ENCODE measurements around the gene XPA. TPM values are rescaled to one million over a fixed set of nuclear protein-coding genes. Genes with fewer than 3 reads are reported as not detected.

The XPA gene
- total and polyA plus RNA-seq, 10 of the 15 experiments (the other 5 are each of a cell fraction or from before 2014, with no cell fraction given) = 6.2 to 19.9 (median 12.3) TPM

DNA sequence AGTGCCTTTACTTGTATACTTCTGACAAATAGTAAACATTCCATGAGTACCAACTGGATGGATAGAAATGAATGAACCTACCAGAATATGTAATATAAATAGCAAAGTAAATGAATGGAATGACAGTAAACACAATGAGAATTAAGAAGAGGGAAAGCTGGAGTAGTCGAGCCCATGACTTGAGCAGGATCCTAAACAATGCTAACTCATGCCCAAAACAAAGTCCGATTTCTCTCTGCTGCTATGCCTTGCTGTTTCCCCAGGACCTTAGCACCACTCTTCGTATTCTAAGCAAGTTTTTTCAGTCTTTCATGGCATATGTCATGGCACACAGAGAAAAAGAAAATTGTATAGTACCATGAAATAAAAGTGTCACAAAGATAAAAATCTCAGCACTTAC, 1.8 kb downstream of the XPA start:
- H3K27ac ChIP-seq (ENCODE audit: control insufficient read depth, insufficient read depth) = no peak overlapping the region; the same call in 1 of the 2 replicates
- peak overlapping the region; percentile 69 for H3K4me2 ChIP-seq (ENCODE audit: control insufficient read depth, insufficient read depth)
- H3K4me1 ChIP-seq (ENCODE audit: control insufficient read depth, insufficient read depth, low read length) = peaks cover 18% of the 10 kb centered on the region
- no peak overlapping the region; the same call in 1 of the 2 replicates for H3K9ac ChIP-seq (ENCODE audit: control insufficient read depth, insufficient read depth, low read length)
- SMC1A ChIA-PET (ENCODE audit: uncharacterized antibody, unreplicated experiment) = interaction anchor here (0.6 to 1.7 kb wide), 4 partner anchors 16 to 205 kb away, joined by 3 to 8 read pairs (median 4); no protein-coding TSS in a partner anchor
- H3K79me2 ChIP-seq (ENCODE audit: control insufficient read depth, insufficient read depth, low read length) = peaks cover 35% of the 10 kb centered on the region
- peak overlapping the region; percentile 92 for H3K4me3 ChIP-seq
- in situ Hi-C loops (cut with MboI) (no loop called here), intact Hi-C loops (cut with micrococcal nuclease; ENCODE audit: unreplicated experiment) (no loop called here)
- WGBS (ENCODE audit: insufficient coverage, insufficient replicate concordance, low lambda C conversion rate, missing lambda C conversion rate) = 81% methylated on average over 3 of the region's 3 CpGs
- H3K27me3 ChIP-seq (replicated peaks in 1 of 2; ENCODE audit: control insufficient read depth in 2 of 2, insufficient read depth in 2 of 2, low read length in 1 of 2) = no peaks in the 10 kb centered on the region
- ATAC-seq = no peak
- no peak for TF ChIP-seq SRF (IDR thresholded peaks at IDR 0.05; ENCODE audit: low read depth in 2 of 2, low read length in 2 of 2)
- no peak for TF ChIP-seq JUND (IDR thresholded peaks at IDR 0.05; ENCODE audit: low read depth, low read length)
- no peak for TF ChIP-seq EP300 (IDR thresholded peaks at IDR 0.05; ENCODE audit: borderline replicate concordance in 1 of 2, control insufficient read depth in 1 of 2, low read depth in 2 of 2, low read length in 2 of 2)
- TF ChIP-seq, protein P1, sequence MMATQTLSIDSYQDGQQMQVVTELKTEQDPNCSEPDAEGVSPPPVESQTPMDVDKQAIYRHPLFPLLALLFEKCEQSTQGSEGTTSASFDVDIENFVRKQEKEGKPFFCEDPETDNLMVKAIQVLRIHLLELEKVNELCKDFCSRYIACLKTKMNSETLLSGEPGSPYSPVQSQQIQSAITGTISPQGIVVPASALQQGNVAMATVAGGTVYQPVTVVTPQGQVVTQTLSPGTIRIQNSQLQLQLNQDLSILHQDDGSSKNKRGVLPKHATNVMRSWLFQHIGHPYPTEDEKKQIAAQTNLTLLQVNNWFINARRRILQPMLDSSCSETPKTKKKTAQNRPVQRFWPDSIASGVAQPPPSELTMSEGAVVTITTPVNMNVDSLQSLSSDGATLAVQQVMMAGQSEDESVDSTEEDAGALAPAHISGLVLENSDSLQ (IDR thresholded peaks at IDR 0.05) = no peak
- TF ChIP-seq YBX1 (IDR thresholded peaks at IDR 0.05) = no peak
- TF ChIP-seq BCLAF1 (IDR thresholded peaks at IDR 0.05) = no peak
- TF ChIP-seq E2F8 (IDR thresholded peaks at IDR 0.05; ENCODE audit: low read depth, partially characterized antibody) = no peak
- TF ChIP-seq MTA2 (IDR thresholded peaks at IDR 0.05; ENCODE audit: low read depth) = no peak
- TF ChIP-seq NR2F1 (conservative IDR thresholded peaks at IDR 0.05) = no peak
- TF ChIP-seq PML (IDR thresholded peaks at IDR 0.05; ENCODE audit: low read length) = no peak
- no peak for TF ChIP-seq KAT2A (conservative IDR thresholded peaks at IDR 0.05; ENCODE audit: control insufficient read depth, low read depth, low read length)
- no peak for TF ChIP-seq SIX5 (IDR thresholded peaks at IDR 0.05; ENCODE audit: low read depth, low read length, severe bottlenecking)
- TF ChIP-seq DPF2 (IDR thresholded peaks at IDR 0.05) = no peak
- TF ChIP-seq RB1 (IDR thresholded peaks at IDR 0.05; ENCODE audit: borderline replicate concordance) = no peak
- no peak for TF ChIP-seq SPI1 (IDR thresholded peaks at IDR 0.05; ENCODE audit: borderline replicate concordance, insufficient read depth, low read depth, low read length)
- no peak for TF ChIP-seq MXI1 (IDR thresholded peaks at IDR 0.05; ENCODE audit: low read depth, low read length)
- no peak for TF ChIP-seq PAX8 (IDR thresholded peaks at IDR 0.05)
- no peak for TF ChIP-seq EGR1 (IDR thresholded peaks at IDR 0.05; ENCODE audit: borderline replicate concordance in 1 of 2, low read depth in 2 of 2, low read length in 2 of 2)
- no peak for TF ChIP-seq STAT3 (IDR thresholded peaks at IDR 0.05; ENCODE audit: low read depth, low read length)
- no TSS peak for BruUV-seq (replicated peaks)
- no peak for DNase-seq (ENCODE audit: low read depth, low spot score)
- RAD21 ChIA-PET (ENCODE audit: unreplicated experiment) = no interaction called here
- no peaks in the 10 kb centered on the region for H4K20me1 ChIP-seq (ENCODE audit: control insufficient read depth, insufficient read depth)
- H3K36me3 ChIP-seq (ENCODE audit: control insufficient read depth in 2 of 2, insufficient read depth in 2 of 2, low read length in 1 of 2) = no peaks in the 10 kb centered on the region; a peak in 1 of 4 replicates
- no peaks in the 10 kb centered on the region for H3K9me3 ChIP-seq (replicated peaks; ENCODE audit: control insufficient read depth, insufficient read depth, low read length)
- POLR2A ChIA-PET = interaction anchor here (0.6 to 5.0 kb wide), 3 partner anchors 9 to 351 kb away, joined by 4 to 22 read pairs (median 4); partner anchors contain the start of genes NCBP1 and TSTD2
- no peak overlapping the region for H2AFZ ChIP-seq (ENCODE audit: control insufficient read depth, low read depth, low read length)
- FAIRE-seq = no peak
- CTCF ChIA-PET = interaction anchor here (1.0 to 3.8 kb wide), 5 partner anchors 11 to 226 kb away, joined by 3 to 13 read pairs (median 6); partner anchors contain the start of gene TRMO

All from GM12878 (cell line).